ENCODE measurements around the gene TRIM27.
"Not testable (repeated sequence)": the region's sequence is repeated elsewhere in the genome, so short reads cannot be mapped to it uniquely, and the experiment has no call there.

TRIM27 gene

GRCh38 chr6:28949656-28950195, 25.9 kb upstream of the TRIM27 start:
- peaks cover 19% of the 10 kb centered on the region for H3K4me1 ChIP-seq (ENCODE audit: control insufficient read depth, insufficient read depth, low read length)
- H3K4me3 ChIP-seq (ENCODE audit: low read length); H3K36me3 ChIP-seq (ENCODE audit: control insufficient read depth, insufficient read depth, low read length); H3K27me3 ChIP-seq (ENCODE audit: control insufficient read depth, insufficient read depth, low read length); H3K9ac ChIP-seq (ENCODE audit: low read length); H3K9me3 ChIP-seq (ENCODE audit: control insufficient read depth, low read length): not testable (repeated sequence)

- H3K9me3 ChIP-seq (ENCODE audit: control insufficient read depth, low read length), result no peaks in the 10 kb centered on the region
- no peaks in the 10 kb centered on the region for H3K36me3 ChIP-seq (ENCODE audit: control insufficient read depth, insufficient read depth, low read length)
- no peak overlapping the region for H3K9ac ChIP-seq (ENCODE audit: low read length)
- H3K4me3 ChIP-seq (ENCODE audit: low read length), result no peak overlapping the region
- peaks cover 5% of the 10 kb centered on the region for H3K27me3 ChIP-seq (ENCODE audit: control insufficient read depth, insufficient read depth, low read length)
- peaks cover 17% of the 10 kb centered on the region for H3K4me1 ChIP-seq (ENCODE audit: control insufficient read depth, insufficient read depth, low read length)
Measured at GRCh38 chr6:28948782-28949486, 25.1 kb upstream of the TRIM27 start.

GRCh38 chr6:28947831-28948270, 24.1 kb upstream of the TRIM27 start:
- H3K27me3 ChIP-seq (ENCODE audit: control insufficient read depth, insufficient read depth, low read length), result peaks cover 3% of the 10 kb centered on the region
- H3K36me3 ChIP-seq (ENCODE audit: control insufficient read depth, insufficient read depth, low read length), result no peaks in the 10 kb centered on the region
- H3K4me3 ChIP-seq (ENCODE audit: low read length), result no peak overlapping the region
- peaks cover 13% of the 10 kb centered on the region for H3K4me1 ChIP-seq (ENCODE audit: control insufficient read depth, insufficient read depth, low read length)
- H3K9ac ChIP-seq (ENCODE audit: low read length), result no peak overlapping the region
- no peaks in the 10 kb centered on the region for H3K9me3 ChIP-seq (ENCODE audit: control insufficient read depth, low read length)

- Histone ChIP-seq H3K9ac (ENCODE audit: low read length) (no peak overlapping the region), H3K4me3 (ENCODE audit: low read length) (no peak overlapping the region), H3K36me3 (ENCODE audit: control insufficient read depth, insufficient read depth, low read length) (no peaks in the 10 kb centered on the region), H3K27me3 (ENCODE audit: control insufficient read depth, insufficient read depth, low read length) (peaks cover under 1% of the 10 kb centered on the region), H3K9me3 (ENCODE audit: control insufficient read depth, low read length) (no peaks in the 10 kb centered on the region), H3K4me1 (ENCODE audit: control insufficient read depth, insufficient read depth, low read length) (peaks cover 13% of the 10 kb centered on the region)
Measured at GRCh38 chr6:28947067-28947765, 23.4 kb upstream of the TRIM27 start.

- no peak overlapping the region for H3K4me3 ChIP-seq (ENCODE audit: low read length)
- no peaks in the 10 kb centered on the region for H3K9me3 ChIP-seq (ENCODE audit: control insufficient read depth, low read length)
- peaks cover 15% of the 10 kb centered on the region for H3K4me1 ChIP-seq (ENCODE audit: control insufficient read depth, insufficient read depth, low read length)
- no peak overlapping the region for H3K9ac ChIP-seq (ENCODE audit: low read length)
- no peaks in the 10 kb centered on the region for H3K27me3 ChIP-seq (ENCODE audit: control insufficient read depth, insufficient read depth, low read length)
- H3K36me3 ChIP-seq (ENCODE audit: control insufficient read depth, insufficient read depth, low read length), result no peaks in the 10 kb centered on the region
Measured at GRCh38 chr6:28945349-28945748, 21.6 kb upstream of the TRIM27 start.

- H3K9me3 ChIP-seq (ENCODE audit: control insufficient read depth, low read length), result no peaks in the 10 kb centered on the region
- peaks cover 19% of the 10 kb centered on the region for H3K4me1 ChIP-seq (ENCODE audit: control insufficient read depth, insufficient read depth, low read length)
- H3K36me3 ChIP-seq (ENCODE audit: control insufficient read depth, insufficient read depth, low read length), result no peaks in the 10 kb centered on the region
- peak overlapping the region; percentile 65 for H3K9ac ChIP-seq (ENCODE audit: low read length)
- H3K27me3 ChIP-seq (ENCODE audit: control insufficient read depth, insufficient read depth, low read length), result no peaks in the 10 kb centered on the region
- H3K4me3 ChIP-seq (ENCODE audit: low read length), result peak overlapping the region; percentile 32
Measured at GRCh38 chr6:28944412-28944865, 20.7 kb upstream of the TRIM27 start.

GRCh38 chr6:28943557-28944411, 20.0 kb upstream of the TRIM27 start:
- no peaks in the 10 kb centered on the region for H3K36me3 ChIP-seq (ENCODE audit: control insufficient read depth, insufficient read depth, low read length)
- peaks cover 19% of the 10 kb centered on the region for H3K4me1 ChIP-seq (ENCODE audit: control insufficient read depth, insufficient read depth, low read length)
- H3K27me3 ChIP-seq (ENCODE audit: control insufficient read depth, insufficient read depth, low read length), result no peaks in the 10 kb centered on the region
- peak overlapping the region; percentile 32 for H3K4me3 ChIP-seq (ENCODE audit: low read length)
- H3K9ac ChIP-seq (ENCODE audit: low read length), result peak overlapping the region; percentile 65
- H3K9me3 ChIP-seq (ENCODE audit: control insufficient read depth, low read length), result no peaks in the 10 kb centered on the region

GRCh38 chr6:28943223-28943556, 19.4 kb upstream of the TRIM27 start:
- no peaks in the 10 kb centered on the region for H3K9me3 ChIP-seq (ENCODE audit: control insufficient read depth, low read length)
- H3K27me3 ChIP-seq (ENCODE audit: control insufficient read depth, insufficient read depth, low read length), result no peaks in the 10 kb centered on the region
- H3K36me3 ChIP-seq (ENCODE audit: control insufficient read depth, insufficient read depth, low read length), result no peaks in the 10 kb centered on the region
- H3K4me1 ChIP-seq (ENCODE audit: control insufficient read depth, insufficient read depth, low read length), result peaks cover 18% of the 10 kb centered on the region
- no peak overlapping the region for H3K9ac ChIP-seq (ENCODE audit: low read length)
- peak overlapping the region; percentile 32 for H3K4me3 ChIP-seq (ENCODE audit: low read length)

- H3K27me3 ChIP-seq (ENCODE audit: control insufficient read depth, insufficient read depth, low read length), result no peaks in the 10 kb centered on the region
- H3K4me3 ChIP-seq (ENCODE audit: low read length), result peak overlapping the region; percentile 28
- peaks cover 6% of the 10 kb centered on the region for H3K4me1 ChIP-seq (ENCODE audit: control insufficient read depth, insufficient read depth, low read length)
- H3K9me3 ChIP-seq (ENCODE audit: control insufficient read depth, low read length), result no peaks in the 10 kb centered on the region
- no peaks in the 10 kb centered on the region for H3K36me3 ChIP-seq (ENCODE audit: control insufficient read depth, insufficient read depth, low read length)
- peak overlapping the region; percentile 69 for H3K9ac ChIP-seq (ENCODE audit: low read length)
Measured at GRCh38 chr6:28941684-28942448, 18.1 kb upstream of the TRIM27 start.

GRCh38 chr6:28940858-28941683, 17.3 kb upstream of the TRIM27 start:
- Histone ChIP-seq H3K27me3 (ENCODE audit: control insufficient read depth, insufficient read depth, low read length) (no peaks in the 10 kb centered on the region), H3K9ac (ENCODE audit: low read length) (peak overlapping the region; percentile 69), H3K4me1 (ENCODE audit: control insufficient read depth, insufficient read depth, low read length) (peaks cover 6% of the 10 kb centered on the region), H3K36me3 (ENCODE audit: control insufficient read depth, insufficient read depth, low read length) (no peaks in the 10 kb centered on the region), H3K9me3 (ENCODE audit: control insufficient read depth, low read length) (no peaks in the 10 kb centered on the region), H3K4me3 (ENCODE audit: low read length) (peak overlapping the region; percentile 28)
